Loucy (cell line): Measurements from ENCODE around the gene DBI.
A peak's percentile ranks its signal among the peaks of the same experiment; 100 is the strongest.

Experiments
- H2AFZ ChIP-seq: fragments of 200-600 bp; sonication (generic); 2 replicates; pipeline ENCODE4 v1.6.0; 2016; ENCODE audit warnings: antibody characterized with exemption, mild to moderate bottlenecking, low read length, moderate library complexity
- H3F3A ChIP-seq: fragments of 200-600 bp; 2 replicates; pipeline ENCODE4 v1.6.0; 2016; ENCODE audit warnings: antibody characterized with exemption, low read depth, mild to moderate bottlenecking
- H3K27me3 ChIP-seq: fragments of 200-600 bp; sonication (generic); 2 replicates; pipeline ENCODE4 v1.6.1; 2014; ENCODE audit warnings: low read length, mild to moderate bottlenecking; ENCODE audit not compliant: insufficient read depth, poor library complexity, severe bottlenecking
- H3K36me3 ChIP-seq: fragments of 200-600 bp; sonication (generic); 2 replicates; pipeline ENCODE4 v1.6.1; 2016; ENCODE audit warnings: low read length; ENCODE audit not compliant: insufficient read depth
- H3K4me1 ChIP-seq: fragments of 200-600 bp; sonication (generic); 2 replicates; pipeline ENCODE4 v1.5.1; 2014; ENCODE audit warnings: low read length, mild to moderate bottlenecking; ENCODE audit not compliant: insufficient read depth, poor library complexity, severe bottlenecking
- H3K4me2 ChIP-seq: fragments of 200-600 bp; sonication (generic); 2 replicates; pipeline ENCODE4 v1.6.0; 2014; ENCODE audit warnings: antibody characterized with exemption, low read length, low read depth, mild to moderate bottlenecking; ENCODE audit not compliant: poor library complexity, severe bottlenecking
- H3K4me3 ChIP-seq: fragments of 200-600 bp; sonication (generic); 2 replicates; pipeline ENCODE4 v1.5.1; 2014; ENCODE audit warnings: low read length, mild to moderate bottlenecking, mixed read lengths; ENCODE audit not compliant: poor library complexity, severe bottlenecking
- H3K79me2 ChIP-seq: fragments of 200-600 bp; sonication (generic); 2 replicates; pipeline ENCODE4 v1.6.1; 2014; ENCODE audit warnings: low read length; ENCODE audit not compliant: insufficient read depth
- H3K9ac ChIP-seq: fragments of 200-600 bp; sonication (generic); 2 replicates; pipeline ENCODE4 v1.6.0; 2014; ENCODE audit warnings: mild to moderate bottlenecking, low read depth, low read length, moderate library complexity; ENCODE audit not compliant: poor library complexity, severe bottlenecking
- H3K9me2 ChIP-seq: fragments of 200-600 bp; sonication (generic); replicated peaks from 2 replicates; pipeline ENCODE4 v1.6.1; 2016; ENCODE audit warnings: low read depth, low read length, mixed read lengths
- H3K9me3 ChIP-seq: fragments of 200-600 bp; sonication (generic); 2 replicates; pipeline ENCODE4 v1.6.1; 2014; ENCODE audit warnings: mild to moderate bottlenecking, antibody characterized with exemption, low read length, low read depth; ENCODE audit not compliant: insufficient read depth
- H4K20me1 ChIP-seq: fragments of 200-600 bp; sonication (generic); 2 replicates; pipeline ENCODE4 v1.6.0; 2014; ENCODE audit warnings: antibody characterized with exemption, low read length, mild to moderate bottlenecking; ENCODE audit not compliant: insufficient read depth, poor library complexity, severe bottlenecking
- EZH2phosphoT487 ChIP-seq: fragments of 200-600 bp; IDR thresholded peaks from 2 replicates; pipeline ENCODE4 v1.6.1; 2018; ENCODE audit warnings: antibody characterized with exemption, mild to moderate bottlenecking, moderate library complexity, borderline replicate concordance
- TF ChIP-seq, protein P1 (sequence below): fragments of 200-600 bp; sonication (generic); conservative IDR thresholded peaks from 2 replicates; pipeline ENCODE4 v1.5.1; 2014; ENCODE audit warnings: mild to moderate bottlenecking, antibody characterized with exemption, low read length

Gene DBI

GRCh38 chr2:119409506-119409905, 42.7 kb downstream of the DBI start:
- H3K9ac ChIP-seq = no peak overlapping the region
- no peak overlapping the region for H3K4me3 ChIP-seq
- no peak overlapping the region for H3K4me2 ChIP-seq
- H3K9me3 ChIP-seq = no peaks in the 10 kb centered on the region
- H3K27me3 ChIP-seq = no peaks in the 10 kb centered on the region
- no peaks in the 10 kb centered on the region for H3F3A ChIP-seq
- peaks cover 5% of the 10 kb centered on the region for H3K4me1 ChIP-seq
- H3K36me3 ChIP-seq = no peaks in the 10 kb centered on the region
- no peak for TF ChIP-seq EZH2phosphoT487
- TF ChIP-seq, protein P1, sequence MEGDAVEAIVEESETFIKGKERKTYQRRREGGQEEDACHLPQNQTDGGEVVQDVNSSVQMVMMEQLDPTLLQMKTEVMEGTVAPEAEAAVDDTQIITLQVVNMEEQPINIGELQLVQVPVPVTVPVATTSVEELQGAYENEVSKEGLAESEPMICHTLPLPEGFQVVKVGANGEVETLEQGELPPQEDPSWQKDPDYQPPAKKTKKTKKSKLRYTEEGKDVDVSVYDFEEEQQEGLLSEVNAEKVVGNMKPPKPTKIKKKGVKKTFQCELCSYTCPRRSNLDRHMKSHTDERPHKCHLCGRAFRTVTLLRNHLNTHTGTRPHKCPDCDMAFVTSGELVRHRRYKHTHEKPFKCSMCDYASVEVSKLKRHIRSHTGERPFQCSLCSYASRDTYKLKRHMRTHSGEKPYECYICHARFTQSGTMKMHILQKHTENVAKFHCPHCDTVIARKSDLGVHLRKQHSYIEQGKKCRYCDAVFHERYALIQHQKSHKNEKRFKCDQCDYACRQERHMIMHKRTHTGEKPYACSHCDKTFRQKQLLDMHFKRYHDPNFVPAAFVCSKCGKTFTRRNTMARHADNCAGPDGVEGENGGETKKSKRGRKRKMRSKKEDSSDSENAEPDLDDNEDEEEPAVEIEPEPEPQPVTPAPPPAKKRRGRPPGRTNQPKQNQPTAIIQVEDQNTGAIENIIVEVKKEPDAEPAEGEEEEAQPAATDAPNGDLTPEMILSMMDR = no peak
- no peaks in the 10 kb centered on the region for H3K9me2 ChIP-seq
- no peaks in the 10 kb centered on the region for H4K20me1 ChIP-seq
- no peaks in the 10 kb centered on the region for H3K79me2 ChIP-seq
- H2AFZ ChIP-seq = no peak overlapping the region

- no peak overlapping the region for H3K9ac ChIP-seq
- H3F3A ChIP-seq = no peaks in the 10 kb centered on the region
- H3K4me3 ChIP-seq = no peak overlapping the region
- no peaks in the 10 kb centered on the region for H4K20me1 ChIP-seq
- no peaks in the 10 kb centered on the region for H3K36me3 ChIP-seq
- peak overlapping the region; percentile 41; the same call in 1 of the 2 replicates for H2AFZ ChIP-seq
- no peaks in the 10 kb centered on the region for H3K27me3 ChIP-seq
- TF ChIP-seq EZH2phosphoT487 = no peak
- TF ChIP-seq, protein P1 = no peak
- H3K9me3 ChIP-seq = no peaks in the 10 kb centered on the region
- no peaks in the 10 kb centered on the region for H3K9me2 ChIP-seq
- H3K4me2 ChIP-seq = peak overlapping the region; percentile 22
- peaks cover 21% of the 10 kb centered on the region for H3K4me1 ChIP-seq
- H3K79me2 ChIP-seq = no peaks in the 10 kb centered on the region
Measured at GRCh38 chr2:119414894-119415293, 48.1 kb downstream of the DBI start.

GRCh38 chr2:119415630-119416029, 48.9 kb downstream of the DBI start:
- Histone ChIP-seq H3K36me3 (no peaks in the 10 kb centered on the region), H2AFZ (peak overlapping the region; percentile 42; the same call in 1 of the 2 replicates), H4K20me1 (no peaks in the 10 kb centered on the region), H3K9ac (no peak overlapping the region), H3F3A (no peaks in the 10 kb centered on the region), H3K27me3 (no peaks in the 10 kb centered on the region), H3K9me2 (no peaks in the 10 kb centered on the region), H3K9me3 (no peaks in the 10 kb centered on the region), H3K79me2 (no peaks in the 10 kb centered on the region), H3K4me2 (peak overlapping the region; percentile 22), H3K4me1 (peaks cover 21% of the 10 kb centered on the region), H3K4me3 (no peak overlapping the region)
- TF ChIP-seq EZH2phosphoT487 = no peak
- TF ChIP-seq, protein P1 = no peak
